Measurements from ENCODE around the gene TMEM178B.

DNA sequence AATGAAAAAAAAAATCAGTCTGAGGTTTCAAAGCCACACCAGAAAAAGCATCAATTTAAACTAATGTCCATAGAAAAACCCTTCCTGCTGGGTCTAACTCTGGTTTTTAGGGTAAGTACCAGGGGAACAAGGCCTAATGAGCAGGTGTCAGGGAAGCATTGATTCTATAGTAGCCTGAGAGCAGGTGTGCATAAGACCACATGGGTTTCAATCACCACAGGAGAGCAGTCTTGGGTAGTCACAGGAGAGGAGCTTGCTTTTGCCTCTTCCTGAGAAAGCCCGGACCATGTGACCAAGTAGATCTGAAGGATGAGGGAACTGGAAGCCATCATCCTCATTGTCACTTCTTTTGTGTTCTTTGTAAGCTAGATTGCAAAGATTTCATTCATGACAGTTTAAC is 411.0 kb downstream of the TMEM178B start:
- TF ChIP-seq, protein P1, sequence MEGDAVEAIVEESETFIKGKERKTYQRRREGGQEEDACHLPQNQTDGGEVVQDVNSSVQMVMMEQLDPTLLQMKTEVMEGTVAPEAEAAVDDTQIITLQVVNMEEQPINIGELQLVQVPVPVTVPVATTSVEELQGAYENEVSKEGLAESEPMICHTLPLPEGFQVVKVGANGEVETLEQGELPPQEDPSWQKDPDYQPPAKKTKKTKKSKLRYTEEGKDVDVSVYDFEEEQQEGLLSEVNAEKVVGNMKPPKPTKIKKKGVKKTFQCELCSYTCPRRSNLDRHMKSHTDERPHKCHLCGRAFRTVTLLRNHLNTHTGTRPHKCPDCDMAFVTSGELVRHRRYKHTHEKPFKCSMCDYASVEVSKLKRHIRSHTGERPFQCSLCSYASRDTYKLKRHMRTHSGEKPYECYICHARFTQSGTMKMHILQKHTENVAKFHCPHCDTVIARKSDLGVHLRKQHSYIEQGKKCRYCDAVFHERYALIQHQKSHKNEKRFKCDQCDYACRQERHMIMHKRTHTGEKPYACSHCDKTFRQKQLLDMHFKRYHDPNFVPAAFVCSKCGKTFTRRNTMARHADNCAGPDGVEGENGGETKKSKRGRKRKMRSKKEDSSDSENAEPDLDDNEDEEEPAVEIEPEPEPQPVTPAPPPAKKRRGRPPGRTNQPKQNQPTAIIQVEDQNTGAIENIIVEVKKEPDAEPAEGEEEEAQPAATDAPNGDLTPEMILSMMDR (optimal IDR thresholded peaks at IDR 0.05 in 1 of 3, IDR thresholded peaks at IDR 0.05 in 1 of 3, conservative IDR thresholded peaks at IDR 0.05 in 1 of 3; ENCODE audit: extremely low read depth in 1 of 3, insufficient read depth in 2 of 3, low read length in 3 of 3), result no peak
- TF ChIP-seq EZH2 (IDR thresholded peaks at IDR 0.05; ENCODE audit: low read length), result no peak
